ENCODE results near the gene INAFM2. TPM values are rescaled to one million over a fixed set of nuclear protein-coding genes. Genes with fewer than 3 reads are reported as not detected.

INAFM2 gene
- total and polyA plus RNA-seq, 9 of the 15 experiments (the other 6 are each of a cell fraction or from before 2014, with no cell fraction given): 11.8 to 43.1 (median 27.2) TPM

GRCh38 chr15:40367686-40368611 lies 44.5 kb downstream of the INAFM2 start (continued):
- TF ChIP-seq CBX2 (IDR thresholded peaks at IDR 0.05; ENCODE audit: insufficient read depth, low read length, poor library complexity, severe bottlenecking) (no peak), ZFP91 (CRISPR knock-in tag; IDR thresholded peaks at IDR 0.05) (no peak), ILF3 (IDR thresholded peaks at IDR 0.05; ENCODE audit: borderline replicate concordance) (no peak), ZNF324 (CRISPR knock-in tag; IDR thresholded peaks at IDR 0.05) (no peak), ZNF76 (CRISPR knock-in tag; IDR thresholded peaks at IDR 0.05; ENCODE audit: borderline replicate concordance) (no peak), TRIM24 (IDR thresholded peaks at IDR 0.05) (no peak), ZEB2 (IDR thresholded peaks at IDR 0.05) (no peak), DEAF1 (CRISPR knock-in tag; IDR thresholded peaks at IDR 0.05) (no peak), TCF7L2 (IDR thresholded peaks at IDR 0.05; ENCODE audit: low read depth, low read length) (no peak), KDM4B (IDR thresholded peaks at IDR 0.05; ENCODE audit: borderline replicate concordance in 2 of 2, low read depth in 1 of 2) (no peak), ZNF766 (CRISPR knock-in tag; conservative IDR thresholded peaks at IDR 0.05) (no peak), ZNF449 (CRISPR knock-in tag; IDR thresholded peaks at IDR 0.05) (no peak), HOMEZ (CRISPR knock-in tag; IDR thresholded peaks at IDR 0.05) (no peak), TCF15 (CRISPR knock-in tag; IDR thresholded peaks at IDR 0.05) (no peak), RFX7 (CRISPR knock-in tag; IDR thresholded peaks at IDR 0.05) (no peak), THRA (IDR thresholded peaks at IDR 0.05) (no peak), SAFB2 (IDR thresholded peaks at IDR 0.05; ENCODE audit: borderline replicate concordance, low read depth, low read length, severe bottlenecking) (no peak), SMARCC2 (IDR thresholded peaks at IDR 0.05; ENCODE audit: low read depth) (no peak), CBFA2T2 (conservative IDR thresholded peaks at IDR 0.05) (no peak; the same call in 1 of the 2 replicates)

Measured in K562 (cell line).